WI38 (cell line): ENCODE measurements around the gene USP16.

Experiments used
- H3K4me3 ChIP-seq: 2 replicates; pipeline ENCODE4 v1.5.1; 2011; ENCODE audit warnings: low read depth, mild to moderate bottlenecking, control low read depth, low read length
- TF ChIP-seq, protein P1 (sequence below): IDR thresholded peaks from 2 replicates; pipeline ENCODE4 v1.5.1; 2012; ENCODE audit warnings: low read depth, mild to moderate bottlenecking, control low read depth, low read length

Gene USP16

GRCh38 chr21:29083306-29083705 is 58.8 kb downstream of the USP16 start:
- no peak overlapping the region for H3K4me3 ChIP-seq
- TF ChIP-seq, protein P1, sequence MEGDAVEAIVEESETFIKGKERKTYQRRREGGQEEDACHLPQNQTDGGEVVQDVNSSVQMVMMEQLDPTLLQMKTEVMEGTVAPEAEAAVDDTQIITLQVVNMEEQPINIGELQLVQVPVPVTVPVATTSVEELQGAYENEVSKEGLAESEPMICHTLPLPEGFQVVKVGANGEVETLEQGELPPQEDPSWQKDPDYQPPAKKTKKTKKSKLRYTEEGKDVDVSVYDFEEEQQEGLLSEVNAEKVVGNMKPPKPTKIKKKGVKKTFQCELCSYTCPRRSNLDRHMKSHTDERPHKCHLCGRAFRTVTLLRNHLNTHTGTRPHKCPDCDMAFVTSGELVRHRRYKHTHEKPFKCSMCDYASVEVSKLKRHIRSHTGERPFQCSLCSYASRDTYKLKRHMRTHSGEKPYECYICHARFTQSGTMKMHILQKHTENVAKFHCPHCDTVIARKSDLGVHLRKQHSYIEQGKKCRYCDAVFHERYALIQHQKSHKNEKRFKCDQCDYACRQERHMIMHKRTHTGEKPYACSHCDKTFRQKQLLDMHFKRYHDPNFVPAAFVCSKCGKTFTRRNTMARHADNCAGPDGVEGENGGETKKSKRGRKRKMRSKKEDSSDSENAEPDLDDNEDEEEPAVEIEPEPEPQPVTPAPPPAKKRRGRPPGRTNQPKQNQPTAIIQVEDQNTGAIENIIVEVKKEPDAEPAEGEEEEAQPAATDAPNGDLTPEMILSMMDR: no peak

- TF ChIP-seq, protein P1: no peak
Measured at GRCh38 chr21:29084372-29084771, 59.9 kb downstream of the USP16 start.

DNA sequence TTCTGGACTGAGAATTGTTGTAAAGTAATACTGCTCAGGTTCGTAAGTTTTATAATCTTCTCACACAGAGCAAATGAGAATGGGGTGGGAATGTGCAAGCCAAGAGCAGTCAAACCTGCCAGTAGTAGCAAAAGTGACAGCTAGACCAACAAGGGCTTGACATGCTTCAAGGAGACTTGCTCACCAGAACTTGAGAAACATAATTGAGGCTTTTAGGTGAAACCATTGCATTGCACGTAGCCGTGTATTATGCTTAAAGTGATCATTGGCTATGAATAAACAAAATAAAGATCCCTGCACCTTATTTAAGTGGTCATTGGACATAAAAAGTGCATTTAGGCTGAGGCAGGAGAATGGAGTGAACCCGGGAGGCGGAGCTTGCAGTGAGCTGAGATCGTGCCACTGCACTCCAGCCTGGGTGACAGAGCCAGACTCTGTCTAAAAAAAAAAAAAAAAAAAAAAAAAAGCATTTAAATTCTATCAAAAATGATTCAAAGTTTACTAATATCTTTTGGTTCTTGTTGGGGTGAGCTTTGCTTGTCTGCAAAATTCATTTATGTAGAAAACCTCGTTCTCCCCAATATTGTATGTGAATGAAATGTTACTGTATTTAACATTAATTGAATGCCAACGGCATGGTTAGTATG is 60.8 kb downstream of the USP16 start:
- H3K4me3 ChIP-seq: no peak overlapping the region
- TF ChIP-seq, protein P1: no peak

More at GRCh38 chr21:29084372-29084771, 59.9 kb downstream of the USP16 start:
- no peak overlapping the region for H3K4me3 ChIP-seq

DNA sequence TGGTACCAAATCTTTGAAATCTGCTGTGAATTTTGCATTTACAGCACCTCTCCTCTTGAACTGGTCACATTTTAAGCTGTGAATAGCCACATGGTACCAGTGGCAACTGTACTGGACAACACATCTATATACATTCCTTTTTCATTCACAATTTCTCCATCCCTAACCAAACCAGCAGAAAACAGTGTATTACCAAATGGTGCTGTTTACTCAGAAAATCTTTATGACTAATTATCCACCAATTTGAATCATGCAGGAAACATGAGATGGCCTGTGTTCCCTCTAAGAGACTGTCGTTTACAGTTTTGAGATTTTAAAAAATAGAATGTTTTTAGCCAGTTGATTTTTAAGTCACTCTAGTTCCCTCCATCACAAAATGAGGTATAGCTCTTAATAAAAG is 66.6 kb downstream of the USP16 start:
- TF ChIP-seq, protein P1: no peak
- no peak overlapping the region for H3K4me3 ChIP-seq

- H3K4me3 ChIP-seq: no peak overlapping the region
- TF ChIP-seq, protein P1: no peak
Measured at GRCh38 chr21:29092102-29092959, 67.9 kb downstream of the USP16 start.

GRCh38 chr21:29096218-29097015 is 71.9 kb downstream of the USP16 start:
- TF ChIP-seq, protein P1: no peak
- no peak overlapping the region for H3K4me3 ChIP-seq
